ENCODE results near the gene AQP3.
"Not testable (repeated sequence)": the region's sequence is repeated elsewhere in the genome, so short reads cannot be mapped to it uniquely, and the experiment has no call there.

- not testable (repeated sequence) for TF ChIP-seq POLR2A (IDR thresholded peaks at IDR 0.05)
- TF ChIP-seq, protein P1, sequence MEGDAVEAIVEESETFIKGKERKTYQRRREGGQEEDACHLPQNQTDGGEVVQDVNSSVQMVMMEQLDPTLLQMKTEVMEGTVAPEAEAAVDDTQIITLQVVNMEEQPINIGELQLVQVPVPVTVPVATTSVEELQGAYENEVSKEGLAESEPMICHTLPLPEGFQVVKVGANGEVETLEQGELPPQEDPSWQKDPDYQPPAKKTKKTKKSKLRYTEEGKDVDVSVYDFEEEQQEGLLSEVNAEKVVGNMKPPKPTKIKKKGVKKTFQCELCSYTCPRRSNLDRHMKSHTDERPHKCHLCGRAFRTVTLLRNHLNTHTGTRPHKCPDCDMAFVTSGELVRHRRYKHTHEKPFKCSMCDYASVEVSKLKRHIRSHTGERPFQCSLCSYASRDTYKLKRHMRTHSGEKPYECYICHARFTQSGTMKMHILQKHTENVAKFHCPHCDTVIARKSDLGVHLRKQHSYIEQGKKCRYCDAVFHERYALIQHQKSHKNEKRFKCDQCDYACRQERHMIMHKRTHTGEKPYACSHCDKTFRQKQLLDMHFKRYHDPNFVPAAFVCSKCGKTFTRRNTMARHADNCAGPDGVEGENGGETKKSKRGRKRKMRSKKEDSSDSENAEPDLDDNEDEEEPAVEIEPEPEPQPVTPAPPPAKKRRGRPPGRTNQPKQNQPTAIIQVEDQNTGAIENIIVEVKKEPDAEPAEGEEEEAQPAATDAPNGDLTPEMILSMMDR (IDR thresholded peaks at IDR 0.05) = not testable (repeated sequence)
These were observed 23.4 kb downstream of the AQP3 start for GRCh38 chr9:33424043-33424442.
